Gastroesophageal sphincter (tissue), 4 donors: ENCODE data around the gene NSD2. TPM values are rescaled to one million over a fixed set of nuclear protein-coding genes. Genes with fewer than 3 reads are reported as not detected.

ENCODE experiments used
- ATAC-seq: fragments of 150-250 bp; one replicate; pipeline ENCODE4 v1.9.1; 2016; ENCODE audit warnings: mild to moderate bottlenecking, moderate library complexity
- H3K27ac ChIP-seq, 4 donors: fragments of 200-600 bp; sonication (generic) in 3 of 4; 1 replicate in 3 of 4; 2 replicates in 1 of 4; pipeline ENCODE4 v1.5.1; 2016 to 2019
- H3K27me3 ChIP-seq: fragments of 200-600 bp; sonication (generic); one replicate; pipeline ENCODE4 v1.5.1; 2019
- H3K36me3 ChIP-seq, 2 donors: fragments of 200-600 bp; sonication (generic); one replicate each; pipeline ENCODE4 v1.5.1; 2019; ENCODE audit warnings: control low read depth in 1 of 2
- H3K4me1 ChIP-seq, 3 donors: fragments of 200-600 bp; sonication (generic); 1 replicate in 2 of 3; 2 replicates in 1 of 3; pipeline ENCODE4 v1.5.1; 2016 to 2019; ENCODE audit warnings: control low read depth in 2 of 3
- H3K4me3 ChIP-seq, 2 donors: fragments of 200-600 bp; sonication (generic); one replicate each; pipeline ENCODE4 v1.5.1; 2019; ENCODE audit warnings: mild to moderate bottlenecking in 1 of 2, moderate library complexity in 1 of 2
- H3K9me3 ChIP-seq, 3 donors: fragments of 200-600 bp; sonication (generic); one replicate each; pipeline ENCODE4 v1.5.1; 2017 to 2019; ENCODE audit warnings: control low read depth in 2 of 3
- CTCF ChIP-seq, 4 experiments: fragments of 200-600 bp in 2 of 4; fragments of 450-650 bp in 2 of 4; sonication (generic) in 1 of 4; IDR thresholded peaks; one replicate each; pipeline ENCODE4 v1.5.1; 2017 to 2019; ENCODE audit warnings: antibody characterized with exemption in 4 of 4, mild to moderate bottlenecking in 2 of 4, moderate library complexity in 2 of 4
- EP300 ChIP-seq: sonication (generic); formaldehyde crosslinking; IDR thresholded peaks from one replicate; pipeline ENCODE4 v1.6.1; 2017; ENCODE audit warnings: antibody characterized with exemption, mild to moderate bottlenecking
- POLR2A ChIP-seq, 2 donors: fragments of 450-650 bp; IDR thresholded peaks; one replicate each; pipeline ENCODE4 v1.6.1; 2017; ENCODE audit warnings: antibody characterized with exemption in 2 of 2, mild to moderate bottlenecking in 2 of 2, moderate library complexity in 1 of 2
- POLR2AphosphoS5 ChIP-seq: sonication (generic); formaldehyde crosslinking; IDR thresholded peaks from one replicate; pipeline ENCODE4 v1.6.1; 2017; ENCODE audit warnings: antibody characterized with exemption
- WGBS, 2 donors: methylation state at CpG; one replicate each; pipeline ENCODE4 v1.1.5; 2018; ENCODE audit warnings: low coverage in 1 of 2; 5-methylcytosine and 5-hydroxymethylcytosine counted together
- total RNA-seq, 4 donors: library from RNA; depleted of rRNA; stranded (reverse); fragments of >200 nt; gene quantifications; one replicate each; pipeline ENCODE4 v1.1.0, GENCODE V29; 2016

NSD2 gene
- total RNA-seq, 4 donors from 2014 or later: 37.8 to 47.3 (median 39.4) TPM

- no peaks in the 10 kb centered on the region for H3K4me1 ChIP-seq
- WGBS, 2 donors: 97 to 100% methylated on average over 2 to 7 of the region's 12 CpGs
- H3K36me3 ChIP-seq: peaks cover 0 to 98% of the 10 kb centered on the region in 2 donors
- no peaks in the 10 kb centered on the region for H3K27me3 ChIP-seq
- H3K27ac ChIP-seq: no peak overlapping the region
- no peak overlapping the region for H3K4me3 ChIP-seq
- H3K9me3 ChIP-seq: no peaks in the 10 kb centered on the region
- TF ChIP-seq EP300 (no peak), POLR2AphosphoS5 (no peak), POLR2A (IDR thresholded peaks at IDR 0.05) (no peak), CTCF (IDR thresholded peaks at IDR 0.05) (no peak)
- ATAC-seq: no peak
These were observed 85.4 kb downstream of the NSD2 start for GRCh38 chr4:1956631-1957030.

GRCh38 chr4:1958276-1959103, 87.3 kb downstream of the NSD2 start:
- TF ChIP-seq EP300 (no peak), CTCF (IDR thresholded peaks at IDR 0.05) (no peak), POLR2AphosphoS5 (no peak), POLR2A (IDR thresholded peaks at IDR 0.05) (no peak)
- Histone ChIP-seq H3K4me1 (no peaks in the 10 kb centered on the region), H3K27ac (no peak overlapping the region), H3K27me3 (no peaks in the 10 kb centered on the region), H3K4me3 (no peak overlapping the region), H3K36me3 (peaks cover 0 to 98% of the 10 kb centered on the region in 2 donors), H3K9me3 (no peaks in the 10 kb centered on the region)
- no peak for ATAC-seq
- 72 to 100% methylated on average over 1 to 2 of the region's 15 CpGs for WGBS, 2 donors

- Histone ChIP-seq H3K27ac (no peak overlapping the region), H3K4me1 (no peaks in the 10 kb centered on the region), H3K9me3 (no peaks in the 10 kb centered on the region), H3K36me3 (peaks cover 0 to 98% of the 10 kb centered on the region in 2 donors), H3K4me3 (no peak overlapping the region), H3K27me3 (no peaks in the 10 kb centered on the region)
- ATAC-seq: no peak
- TF ChIP-seq EP300 (no peak), POLR2A (IDR thresholded peaks at IDR 0.05) (no peak), POLR2AphosphoS5 (no peak), CTCF (IDR thresholded peaks at IDR 0.05) (no peak)
- 17% methylated on average over 1 of the region's 5 CpGs; no CpG with 5 or more reads in 1 of the 2 donors for WGBS, 2 donors
These were observed 87.9 kb downstream of the NSD2 start for GRCh38 chr4:1959104-1959384.

GRCh38 chr4:1960170-1960825, 89.1 kb downstream of the NSD2 start:
- Histone ChIP-seq H3K27ac (no peak overlapping the region), H3K27me3 (no peaks in the 10 kb centered on the region), H3K4me3 (no peak overlapping the region), H3K4me1 (no peaks in the 10 kb centered on the region), H3K9me3 (no peaks in the 10 kb centered on the region), H3K36me3 (peaks cover 0 to 91% of the 10 kb centered on the region in 2 donors)
- ATAC-seq: no peak
- 72 to 74% methylated on average over 4 to 6 of the region's 7 CpGs for WGBS, 2 donors
- TF ChIP-seq EP300 (no peak), POLR2A (IDR thresholded peaks at IDR 0.05) (no peak), CTCF (IDR thresholded peaks at IDR 0.05) (no peak), POLR2AphosphoS5 (no peak)

- Histone ChIP-seq H3K9me3 (no peaks in the 10 kb centered on the region), H3K4me1 (no peaks in the 10 kb centered on the region), H3K36me3 (peaks cover 0 to 84% of the 10 kb centered on the region in 2 donors), H3K27ac (no peak overlapping the region), H3K27me3 (no peaks in the 10 kb centered on the region), H3K4me3 (no peak overlapping the region)
- no peak for ATAC-seq
- TF ChIP-seq CTCF (IDR thresholded peaks at IDR 0.05) (no peak), POLR2AphosphoS5 (no peak), EP300 (no peak), POLR2A (IDR thresholded peaks at IDR 0.05) (no peak)
- 93 to 94% methylated on average over 10 to 13 of the region's 15 CpGs for WGBS, 2 donors
These were observed 89.8 kb downstream of the NSD2 start for GRCh38 chr4:1961038-1961437.
